ENCODE measurements around the gene CHAD. TPM values are rescaled to one million over a fixed set of nuclear protein-coding genes. Genes with fewer than 3 reads are reported as not detected.

The CHAD gene
- total and polyA plus RNA-seq, 2 donors (not counting 1 experiment from before 2014, with no cell fraction given) = 3.5 to 4.4 TPM

- peaks cover 0 to 33% (median 10%) of the 10 kb centered on the region in 4 experiments for H3K27me3 ChIP-seq (replicated peaks in 1 of 4; ENCODE audit: control extremely low read depth in 1 of 4, control insufficient read depth in 3 of 4, insufficient read depth in 4 of 4, low read length in 3 of 4)
- CTCF ChIA-PET = interaction anchor here (2.9 kb wide), 1 partner anchor 74 kb away, joined by 6 read pairs; the partner anchor contains the start of gene LRRC59
- POLR2A ChIA-PET = no interaction called here
- TF ChIP-seq, protein P1, sequence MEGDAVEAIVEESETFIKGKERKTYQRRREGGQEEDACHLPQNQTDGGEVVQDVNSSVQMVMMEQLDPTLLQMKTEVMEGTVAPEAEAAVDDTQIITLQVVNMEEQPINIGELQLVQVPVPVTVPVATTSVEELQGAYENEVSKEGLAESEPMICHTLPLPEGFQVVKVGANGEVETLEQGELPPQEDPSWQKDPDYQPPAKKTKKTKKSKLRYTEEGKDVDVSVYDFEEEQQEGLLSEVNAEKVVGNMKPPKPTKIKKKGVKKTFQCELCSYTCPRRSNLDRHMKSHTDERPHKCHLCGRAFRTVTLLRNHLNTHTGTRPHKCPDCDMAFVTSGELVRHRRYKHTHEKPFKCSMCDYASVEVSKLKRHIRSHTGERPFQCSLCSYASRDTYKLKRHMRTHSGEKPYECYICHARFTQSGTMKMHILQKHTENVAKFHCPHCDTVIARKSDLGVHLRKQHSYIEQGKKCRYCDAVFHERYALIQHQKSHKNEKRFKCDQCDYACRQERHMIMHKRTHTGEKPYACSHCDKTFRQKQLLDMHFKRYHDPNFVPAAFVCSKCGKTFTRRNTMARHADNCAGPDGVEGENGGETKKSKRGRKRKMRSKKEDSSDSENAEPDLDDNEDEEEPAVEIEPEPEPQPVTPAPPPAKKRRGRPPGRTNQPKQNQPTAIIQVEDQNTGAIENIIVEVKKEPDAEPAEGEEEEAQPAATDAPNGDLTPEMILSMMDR (IDR thresholded peaks at IDR 0.05) = no peak
- no peak for TF ChIP-seq EZH2 (IDR thresholded peaks at IDR 0.05; ENCODE audit: borderline replicate concordance, insufficient read depth, low read depth, low read length, poor library complexity, severe bottlenecking)
- no peak overlapping the region for H3K9ac ChIP-seq (ENCODE audit: low read length)
- WGBS (ENCODE audit: insufficient coverage) = 98% methylated on average over 9 of the region's 10 CpGs
- H3K4me3 ChIP-seq (ENCODE audit: control extremely low read depth in 1 of 5, extremely low read depth in 1 of 5, insufficient read depth in 1 of 5, low read depth in 2 of 5, low read length in 4 of 5) = no peak overlapping the region
- intact Hi-C loops (cut with micrococcal nuclease) = no loop called here
- no peak overlapping the region for H3K27ac ChIP-seq (ENCODE audit: low read length in 2 of 2)
- H3K79me2 ChIP-seq (ENCODE audit: control insufficient read depth, insufficient read depth, low read length) = no peaks in the 10 kb centered on the region
- H3K36me3 ChIP-seq (replicated peaks in 1 of 2; ENCODE audit: control extremely low read depth in 1 of 2, control insufficient read depth in 1 of 2, extremely low read depth in 1 of 2, insufficient read depth in 2 of 2, low read length in 1 of 2) = peaks cover 0 to 2% of the 10 kb centered on the region in 2 experiments
- Mint-ChIP-seq H3K9me3 (ENCODE audit: insufficient read depth) (no peaks in the 10 kb centered on the region), H3K27me3 (peaks cover 8% of the 10 kb centered on the region), H3K4me1 (peaks cover 16% of the 10 kb centered on the region), H3K4me3 (no peak overlapping the region), H3K27ac (no peak overlapping the region)
- no peaks in the 10 kb centered on the region for H4K20me1 ChIP-seq (ENCODE audit: control insufficient read depth, insufficient read depth, low read length, poor library complexity, severe bottlenecking)
- no peak for DNase-seq
- H3K4me1 ChIP-seq (ENCODE audit: control insufficient read depth in 2 of 2, insufficient read depth in 2 of 2, low read length in 2 of 2) = peaks cover 14 to 20% of the 10 kb centered on the region in 2 donors
- ATAC-seq (ENCODE audit: low read depth) = no peak
- no peak overlapping the region for H3K4me2 ChIP-seq (replicated peaks; ENCODE audit: low read depth, low read length, poor library complexity, severe bottlenecking)
- peaks cover 0 to 14% (median 0%) of the 10 kb centered on the region in 3 donors for H3K9me3 ChIP-seq (ENCODE audit: control extremely low read depth in 1 of 3, control insufficient read depth in 2 of 3, insufficient read depth in 1 of 3, low read length in 2 of 3)
- no peak overlapping the region for H2AFZ ChIP-seq (ENCODE audit: insufficient read depth, low read depth, low read length, poor library complexity, severe bottlenecking)
Observed at GRCh38 chr17:50472286-50472685, 3.6 kb upstream of the CHAD start.

GRCh38 chr17:50471009-50471905, 2.6 kb upstream of the CHAD start:
- H3K79me2 ChIP-seq (ENCODE audit: control insufficient read depth, insufficient read depth, low read length) = no peaks in the 10 kb centered on the region
- peaks cover 14 to 30% of the 10 kb centered on the region in 2 donors for H3K4me1 ChIP-seq (ENCODE audit: control insufficient read depth in 2 of 2, insufficient read depth in 2 of 2, low read length in 2 of 2)

More at GRCh38 chr17:50471009-50471905, 2.6 kb upstream of the CHAD start:
- Histone ChIP-seq H3K36me3 (replicated peaks in 1 of 2; ENCODE audit: control extremely low read depth in 1 of 2, control insufficient read depth in 1 of 2, extremely low read depth in 1 of 2, insufficient read depth in 2 of 2, low read length in 1 of 2) (peaks cover 0 to 2% of the 10 kb centered on the region in 2 experiments), H3K27me3 (replicated peaks in 1 of 4; ENCODE audit: control extremely low read depth in 1 of 4, control insufficient read depth in 3 of 4, insufficient read depth in 4 of 4, low read length in 3 of 4) (peaks cover 0 to 29% (median 10%) of the 10 kb centered on the region in 4 experiments), H3K4me2 (replicated peaks; ENCODE audit: low read depth, low read length, poor library complexity, severe bottlenecking) (no peak overlapping the region), H3K9me3 (ENCODE audit: control extremely low read depth in 1 of 3, control insufficient read depth in 2 of 3, insufficient read depth in 1 of 3, low read length in 2 of 3) (peaks cover 0 to 19% (median 0%) of the 10 kb centered on the region in 3 donors), H3K4me3 (ENCODE audit: control extremely low read depth in 1 of 5, extremely low read depth in 1 of 5, insufficient read depth in 1 of 5, low read depth in 2 of 5, low read length in 4 of 5) (no peak overlapping the region), H2AFZ (ENCODE audit: insufficient read depth, low read depth, low read length, poor library complexity, severe bottlenecking) (no peak overlapping the region), H3K27ac (ENCODE audit: low read length in 2 of 2) (no peak overlapping the region), H4K20me1 (ENCODE audit: control insufficient read depth, insufficient read depth, low read length, poor library complexity, severe bottlenecking) (no peaks in the 10 kb centered on the region), H3K9ac (ENCODE audit: low read length) (no peak overlapping the region)
- DNase-seq (no peak), ATAC-seq (ENCODE audit: low read depth) (no peak)
- CTCF ChIA-PET = interaction anchor here (1.1 kb wide), 1 partner anchor 14 kb away, joined by 3 read pairs; no protein-coding TSS in a partner anchor
- Mint-ChIP-seq H3K27me3 (peaks cover 6% of the 10 kb centered on the region), H3K4me3 (peak overlapping the region; percentile 37), H3K27ac (peak overlapping the region; percentile 20), H3K4me1 (peaks cover 24% of the 10 kb centered on the region), H3K9me3 (ENCODE audit: insufficient read depth) (no peaks in the 10 kb centered on the region)
- POLR2A ChIA-PET = interaction anchor here (1.3 kb wide), 1 partner anchor 73 kb away, joined by 3 read pairs; no protein-coding TSS in a partner anchor
- 67% methylated on average over 22 of the region's 22 CpGs for WGBS (ENCODE audit: insufficient coverage)
- intact Hi-C loops (cut with micrococcal nuclease) = no loop called here
- TF ChIP-seq, protein P1 (IDR thresholded peaks at IDR 0.05) = no peak
- no peak for TF ChIP-seq EZH2 (IDR thresholded peaks at IDR 0.05; ENCODE audit: borderline replicate concordance, insufficient read depth, low read depth, low read length, poor library complexity, severe bottlenecking)
